ENCODE data around the gene LDHD. TPM values are rescaled to one million over a fixed set of nuclear protein-coding genes. Genes with fewer than 3 reads are reported as not detected.

The LDHD gene
- 0.27 TPM in 1 of 2 replicates, not detected in the other for polyA plus RNA-seq

GRCh38 chr16:75116081-75116910 is at the start of gene LDHD:
Gene LDHD (minus strand): TSS chr16:75116780. CDS start chr16:75116720, 60 bp downstream.

GRCh38 chr16:75148311-75149195 is 32.0 kb upstream of the LDHD start, which contains the start of gene ZFP1:
Gene ZFP1 (plus strand): TSS chr16:75148524. CDS start chr16:75152952, 4,428 bp downstream.

Other genes starting within 250 kb of the LDHD start
- gene WDR59, start 131.7 kb downstream of the LDHD start, polyA plus RNA-seq, result 19.5 and 30.5 TPM in 2 replicates
- 36.6 and 48.2 TPM in 2 replicates for gene ZNRF1, start 117.8 kb downstream of the LDHD start, polyA plus RNA-seq
- 11.0 and 18.0 TPM in 2 replicates for gene ZFP1, start 31.7 kb upstream of the LDHD start, polyA plus RNA-seq
- 0.45 TPM in 1 of 2 replicates, not detected in the other for gene CTRB2, start 90.4 kb upstream of the LDHD start, polyA plus RNA-seq
- gene CTRB1, start 102.2 kb upstream of the LDHD start, polyA plus RNA-seq, result 1.4 TPM in 1 of 2 replicates, not detected in the other
- gene BCAR1, start 134.8 kb upstream of the LDHD start, polyA plus RNA-seq, result 6.9 and 21.4 TPM in 2 replicates